SK-N-SH treated with all-trans-retinoic acid at 6 μM for 48 hours (cell line): ENCODE data around the gene CCDC150.

ENCODE experiments used
- ATAC-seq: fragments of 200-7000 bp; cut with Tn5 transposase; 3 replicates; pipeline ENCODE4 v1.9.1; 2020; ENCODE audit warnings: mild to moderate bottlenecking, moderate library complexity
- ARNTL ChIP-seq: fragments of 450-650 bp; formaldehyde crosslinking; IDR thresholded peaks from 2 replicates; pipeline ENCODE4 v1.5.0; 2020; ENCODE audit warnings: low read depth, mild to moderate bottlenecking, moderate library complexity, borderline replicate concordance
- BACH2 ChIP-seq: fragments of 250-450 bp; sonication (Bioruptor Pico); IDR thresholded peaks from 2 replicates; pipeline ENCODE4 v1.9.0; 2021; ENCODE audit warnings: mild to moderate bottlenecking, borderline replicate concordance
- CSDC2 ChIP-seq: fragments of 250-450 bp; sonication (Bioruptor Pico); IDR thresholded peaks from 2 replicates; pipeline ENCODE4 v1.5.0; 2020; ENCODE audit warnings: mild to moderate bottlenecking, moderate library complexity
- GLIS3 ChIP-seq: fragments of 250-450 bp; sonication (Bioruptor Pico); IDR thresholded peaks from 2 replicates; pipeline ENCODE4 v1.5.0; 2020; ENCODE audit warnings: mild to moderate bottlenecking, moderate library complexity
- ISL1 ChIP-seq: fragments of 250-450 bp; sonication (Bioruptor Pico); IDR thresholded peaks from 2 replicates; pipeline ENCODE4 v2.1.2; 2022; ENCODE audit warnings: mild to moderate bottlenecking, moderate library complexity
- OSR1 ChIP-seq: fragments of 250-450 bp; sonication (Bioruptor Pico); IDR thresholded peaks from 2 replicates; pipeline ENCODE4 v1.8.0; 2022; ENCODE audit warnings: moderate library complexity, mild to moderate bottlenecking, inconsistent platforms
- PPARA ChIP-seq: fragments of 250-450 bp; sonication (Bioruptor Pico); IDR thresholded peaks from 2 replicates; pipeline ENCODE4 v1.5.0; 2020; ENCODE audit warnings: mild to moderate bottlenecking, borderline replicate concordance
- RARB ChIP-seq: fragments of 250-450 bp; sonication (Bioruptor Pico); IDR thresholded peaks from 2 replicates; pipeline ENCODE4 v1.8.0; 2021; ENCODE audit warnings: mild to moderate bottlenecking, moderate library complexity
- SNAI2 ChIP-seq: fragments of 250-450 bp; sonication (Bioruptor Pico); IDR thresholded peaks from 2 replicates; pipeline ENCODE4 v1.5.0; 2020; ENCODE audit warnings: mild to moderate bottlenecking, moderate library complexity
- ZC3H10 ChIP-seq: fragments of 250-450 bp; sonication (Bioruptor Pico); IDR thresholded peaks from 2 replicates; pipeline ENCODE4 v1.5.1; 2021; ENCODE audit warnings: mild to moderate bottlenecking, moderate library complexity
- ZFP3 ChIP-seq: fragments of 250-450 bp; sonication (Bioruptor Pico); IDR thresholded peaks from 2 replicates; pipeline ENCODE4 v1.5.0; 2020; ENCODE audit warnings: mild to moderate bottlenecking, moderate library complexity
- ZFP30 ChIP-seq: fragments of 450-650 bp; formaldehyde crosslinking; IDR thresholded peaks from 2 replicates; pipeline ENCODE4 v1.5.0; 2022; ENCODE audit warnings: mild to moderate bottlenecking, moderate library complexity
- ZNF565 ChIP-seq: fragments of 450-650 bp; formaldehyde crosslinking; conservative IDR thresholded peaks from 2 replicates; pipeline ENCODE4 v1.5.0; 2020; ENCODE audit warnings: low read depth, mild to moderate bottlenecking, moderate library complexity
- ZNF70 ChIP-seq: fragments of 450-650 bp; formaldehyde crosslinking; IDR thresholded peaks from 2 replicates; pipeline ENCODE4 v1.5.0; 2020; ENCODE audit warnings: mild to moderate bottlenecking, moderate library complexity
- ZNF8 ChIP-seq: fragments of 450-650 bp; formaldehyde crosslinking; IDR thresholded peaks from 2 replicates; pipeline ENCODE4 v1.5.0; 2020; ENCODE audit warnings: mild to moderate bottlenecking, moderate library complexity
- TF ChIP-seq, protein P1 (sequence below): fragments of 250-450 bp; sonication (Bioruptor Pico); IDR thresholded peaks from 2 replicates; pipeline ENCODE4 v1.5.0; 2020; ENCODE audit warnings: mild to moderate bottlenecking, moderate library complexity
- TF ChIP-seq, protein P2 (sequence below): fragments of 250-450 bp; sonication (Bioruptor Pico); IDR thresholded peaks from 2 replicates; pipeline ENCODE4 v1.8.0; 2020; ENCODE audit warnings: mild to moderate bottlenecking, moderate library complexity, borderline replicate concordance
- TF ChIP-seq, protein P3 (sequence below): fragments of 250-450 bp; sonication (Bioruptor Pico); IDR thresholded peaks from 2 replicates; pipeline ENCODE4 v1.8.0; 2021; ENCODE audit warnings: low read depth, mild to moderate bottlenecking, moderate library complexity, borderline replicate concordance
- TF ChIP-seq, protein P4 (sequence below): fragments of 250-450 bp; sonication (Bioruptor Pico); IDR thresholded peaks from 2 replicates; pipeline ENCODE4 v1.5.1; 2021; ENCODE audit warnings: mild to moderate bottlenecking, moderate library complexity

CCDC150 gene

DNA sequence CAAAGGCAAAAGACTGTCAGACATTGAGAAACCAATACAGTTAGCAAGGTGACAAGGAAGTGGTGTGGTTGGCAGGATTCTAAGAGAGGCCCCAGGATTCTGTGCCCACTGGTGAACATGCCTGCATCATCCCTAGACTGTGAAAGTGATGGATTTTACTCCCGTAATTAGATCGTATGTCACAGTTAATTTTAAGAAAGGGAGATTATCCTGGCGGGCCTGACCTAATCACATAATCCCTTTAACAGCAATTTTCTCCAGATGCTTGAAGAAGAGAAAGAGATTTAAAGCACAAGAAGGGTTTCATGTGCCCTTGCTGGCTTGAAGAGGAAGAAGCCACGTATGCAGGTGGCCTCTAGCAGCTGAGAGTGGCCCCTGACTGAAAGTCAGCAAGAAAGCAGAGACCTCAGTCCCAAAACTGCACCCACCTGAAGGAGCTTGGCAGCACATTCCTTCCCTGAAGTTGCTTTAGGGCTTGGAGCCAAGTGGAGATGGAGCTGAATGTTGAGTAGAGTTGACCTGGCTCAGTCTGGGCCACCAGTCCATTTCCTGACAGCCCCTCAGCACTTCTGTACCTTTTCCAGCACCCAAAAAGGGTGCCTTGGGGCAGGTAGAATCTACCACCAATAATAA lies 110.9 kb downstream of the CCDC150 start (continued):
- TF ChIP-seq, protein P1, sequence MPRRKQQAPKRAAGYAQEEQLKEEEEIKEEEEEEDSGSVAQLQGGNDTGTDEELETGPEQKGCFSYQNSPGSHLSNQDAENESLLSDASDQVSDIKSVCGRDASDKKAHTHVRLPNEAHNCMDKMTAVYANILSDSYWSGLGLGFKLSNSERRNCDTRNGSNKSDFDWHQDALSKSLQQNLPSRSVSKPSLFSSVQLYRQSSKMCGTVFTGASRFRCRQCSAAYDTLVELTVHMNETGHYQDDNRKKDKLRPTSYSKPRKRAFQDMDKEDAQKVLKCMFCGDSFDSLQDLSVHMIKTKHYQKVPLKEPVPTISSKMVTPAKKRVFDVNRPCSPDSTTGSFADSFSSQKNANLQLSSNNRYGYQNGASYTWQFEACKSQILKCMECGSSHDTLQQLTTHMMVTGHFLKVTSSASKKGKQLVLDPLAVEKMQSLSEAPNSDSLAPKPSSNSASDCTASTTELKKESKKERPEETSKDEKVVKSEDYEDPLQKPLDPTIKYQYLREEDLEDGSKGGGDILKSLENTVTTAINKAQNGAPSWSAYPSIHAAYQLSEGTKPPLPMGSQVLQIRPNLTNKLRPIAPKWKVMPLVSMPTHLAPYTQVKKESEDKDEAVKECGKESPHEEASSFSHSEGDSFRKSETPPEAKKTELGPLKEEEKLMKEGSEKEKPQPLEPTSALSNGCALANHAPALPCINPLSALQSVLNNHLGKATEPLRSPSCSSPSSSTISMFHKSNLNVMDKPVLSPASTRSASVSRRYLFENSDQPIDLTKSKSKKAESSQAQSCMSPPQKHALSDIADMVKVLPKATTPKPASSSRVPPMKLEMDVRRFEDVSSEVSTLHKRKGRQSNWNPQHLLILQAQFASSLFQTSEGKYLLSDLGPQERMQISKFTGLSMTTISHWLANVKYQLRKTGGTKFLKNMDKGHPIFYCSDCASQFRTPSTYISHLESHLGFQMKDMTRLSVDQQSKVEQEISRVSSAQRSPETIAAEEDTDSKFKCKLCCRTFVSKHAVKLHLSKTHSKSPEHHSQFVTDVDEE (CRISPR knock-in tag): no peak
- TF ChIP-seq ARNTL: no peak
- no peak for TF ChIP-seq ZFP30
- no peak for TF ChIP-seq CSDC2 (CRISPR knock-in tag)

DNA sequence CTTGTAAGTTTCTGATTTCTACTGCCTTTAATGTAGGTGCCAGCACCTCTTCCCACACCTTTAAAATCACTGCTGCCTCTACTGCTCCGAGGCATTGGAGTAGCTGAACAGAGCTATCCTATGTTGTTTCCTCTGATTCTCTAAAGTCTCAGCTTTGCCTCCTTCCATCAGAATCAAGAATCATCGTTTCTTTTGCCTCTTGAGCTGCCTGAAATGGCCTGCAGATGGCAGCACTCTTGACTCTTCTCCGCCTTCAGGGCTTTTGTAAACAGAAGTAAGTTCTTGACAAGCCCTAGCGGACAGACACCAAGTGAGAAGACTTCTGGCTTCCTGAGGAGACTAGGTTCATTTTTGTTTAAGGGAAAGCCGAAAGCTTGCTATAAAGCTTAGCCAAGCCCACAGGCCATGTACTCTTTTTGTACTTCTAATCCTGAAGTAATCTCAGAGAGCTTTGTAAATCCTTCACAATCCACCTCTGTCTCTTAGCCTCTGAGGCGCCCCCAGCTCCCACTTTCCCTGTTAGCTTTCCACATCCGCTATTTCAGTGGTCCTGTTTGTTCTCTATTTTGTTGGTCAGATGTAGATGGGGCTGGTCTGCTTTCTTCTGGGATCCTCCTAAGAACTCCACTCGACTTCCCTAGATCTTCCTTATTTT lies 111.6 kb downstream of the CCDC150 start:
- TF ChIP-seq ZFP30 (no peak), BACH2 (CRISPR knock-in tag) (no peak), GLIS3 (CRISPR knock-in tag) (no peak), ZNF8 (CRISPR knock-in tag) (no peak), ISL1 (CRISPR knock-in tag) (no peak), ZNF70 (CRISPR knock-in tag) (no peak), CSDC2 (CRISPR knock-in tag) (no peak)
- TF ChIP-seq, protein P2, sequence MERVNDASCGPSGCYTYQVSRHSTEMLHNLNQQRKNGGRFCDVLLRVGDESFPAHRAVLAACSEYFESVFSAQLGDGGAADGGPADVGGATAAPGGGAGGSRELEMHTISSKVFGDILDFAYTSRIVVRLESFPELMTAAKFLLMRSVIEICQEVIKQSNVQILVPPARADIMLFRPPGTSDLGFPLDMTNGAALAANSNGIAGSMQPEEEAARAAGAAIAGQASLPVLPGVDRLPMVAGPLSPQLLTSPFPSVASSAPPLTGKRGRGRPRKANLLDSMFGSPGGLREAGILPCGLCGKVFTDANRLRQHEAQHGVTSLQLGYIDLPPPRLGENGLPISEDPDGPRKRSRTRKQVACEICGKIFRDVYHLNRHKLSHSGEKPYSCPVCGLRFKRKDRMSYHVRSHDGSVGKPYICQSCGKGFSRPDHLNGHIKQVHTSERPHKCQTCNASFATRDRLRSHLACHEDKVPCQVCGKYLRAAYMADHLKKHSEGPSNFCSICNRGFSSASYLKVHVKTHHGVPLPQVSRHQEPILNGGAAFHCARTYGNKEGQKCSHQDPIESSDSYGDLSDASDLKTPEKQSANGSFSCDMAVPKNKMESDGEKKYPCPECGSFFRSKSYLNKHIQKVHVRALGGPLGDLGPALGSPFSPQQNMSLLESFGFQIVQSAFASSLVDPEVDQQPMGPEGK (CRISPR knock-in tag): no peak
- ATAC-seq: peak; percentile 80

DNA sequence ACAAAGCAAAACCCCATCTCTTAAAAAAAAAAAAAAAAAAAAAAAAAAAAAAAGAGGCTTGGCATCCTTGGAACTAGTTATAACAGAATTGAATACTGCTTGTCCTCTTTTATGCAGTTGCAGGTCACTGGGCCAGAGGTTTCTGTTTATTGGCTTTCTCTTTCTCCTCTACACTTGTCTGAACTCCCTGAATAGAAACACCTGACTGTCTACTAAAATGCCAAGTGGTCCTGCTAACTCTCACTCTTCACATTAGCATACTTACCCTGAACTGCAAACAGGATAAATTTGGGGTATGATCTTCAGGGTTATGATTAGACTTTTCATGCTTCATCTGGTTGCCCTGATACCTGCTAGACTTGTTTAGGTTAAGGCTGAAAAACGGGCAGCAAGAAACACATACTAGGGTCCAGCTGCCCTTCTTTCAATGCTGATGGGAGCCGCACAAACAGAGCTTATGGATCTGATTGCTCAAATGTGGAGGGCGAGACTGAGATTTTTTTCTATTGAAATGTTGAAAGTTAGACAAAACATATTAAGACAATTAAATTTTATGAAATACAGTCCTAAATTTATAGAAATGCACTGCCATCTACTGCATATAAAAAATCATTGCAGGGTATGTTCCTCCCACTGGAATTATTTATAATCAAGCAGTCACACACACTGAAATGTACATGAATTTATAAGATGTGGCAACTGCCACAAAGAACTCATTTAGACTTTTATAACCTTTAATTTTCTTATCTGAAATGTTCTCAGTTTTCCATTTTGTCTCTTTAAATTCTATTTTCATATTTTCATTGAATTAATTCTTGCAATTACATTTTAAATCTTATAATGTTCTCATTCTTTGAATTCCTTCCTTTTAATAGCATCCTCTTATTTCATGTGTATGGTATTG lies 119.2 kb downstream of the CCDC150 start:
- TF ChIP-seq ZNF70 (CRISPR knock-in tag) (no peak), ISL1 (CRISPR knock-in tag) (peak; percentile 91)
- ATAC-seq: peak; percentile 81

DNA sequence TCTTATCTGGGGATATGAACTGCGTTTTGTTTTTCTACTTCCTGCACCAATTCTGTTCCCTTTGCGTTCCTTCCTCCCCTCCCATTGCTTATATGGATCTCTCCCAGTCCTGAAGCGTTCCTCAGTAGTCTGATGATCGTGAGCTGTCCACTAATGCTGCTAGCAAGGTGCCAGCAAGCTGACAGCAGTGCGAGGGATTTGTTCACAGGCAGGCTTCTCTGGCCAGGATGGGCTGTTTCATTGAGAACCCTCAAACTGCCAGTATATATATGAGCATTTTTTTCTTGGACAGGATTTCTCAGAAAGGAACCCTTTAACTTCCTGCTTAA lies 119.8 kb downstream of the CCDC150 start:
- peak; percentile 69 for ATAC-seq
- TF ChIP-seq BACH2 (CRISPR knock-in tag) (no peak), SNAI2 (no peak), GLIS3 (CRISPR knock-in tag) (no peak), ZNF565 (CRISPR knock-in tag) (no peak), ARNTL (no peak), ISL1 (CRISPR knock-in tag) (no peak), ZNF8 (CRISPR knock-in tag) (no peak), ZNF70 (CRISPR knock-in tag) (no peak), PPARA (no peak), ZFP3 (CRISPR knock-in tag) (no peak), RARB (CRISPR knock-in tag) (no peak), OSR1 (CRISPR knock-in tag) (no peak), ZC3H10 (CRISPR knock-in tag) (no peak)
- TF ChIP-seq, protein P2 (CRISPR knock-in tag): no peak
- TF ChIP-seq, protein P3, sequence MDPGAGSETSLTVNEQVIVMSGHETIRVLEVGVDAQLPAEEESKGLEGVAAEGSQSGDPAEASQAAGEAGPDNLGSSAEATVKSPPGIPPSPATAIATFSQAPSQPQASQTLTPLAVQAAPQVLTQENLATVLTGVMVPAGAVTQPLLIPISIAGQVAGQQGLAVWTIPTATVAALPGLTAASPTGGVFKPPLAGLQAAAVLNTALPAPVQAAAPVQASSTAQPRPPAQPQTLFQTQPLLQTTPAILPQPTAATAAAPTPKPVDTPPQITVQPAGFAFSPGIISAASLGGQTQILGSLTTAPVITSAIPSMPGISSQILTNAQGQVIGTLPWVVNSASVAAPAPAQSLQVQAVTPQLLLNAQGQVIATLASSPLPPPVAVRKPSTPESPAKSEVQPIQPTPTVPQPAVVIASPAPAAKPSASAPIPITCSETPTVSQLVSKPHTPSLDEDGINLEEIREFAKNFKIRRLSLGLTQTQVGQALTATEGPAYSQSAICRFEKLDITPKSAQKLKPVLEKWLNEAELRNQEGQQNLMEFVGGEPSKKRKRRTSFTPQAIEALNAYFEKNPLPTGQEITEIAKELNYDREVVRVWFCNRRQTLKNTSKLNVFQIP (CRISPR knock-in tag): no peak
- TF ChIP-seq, protein P4, sequence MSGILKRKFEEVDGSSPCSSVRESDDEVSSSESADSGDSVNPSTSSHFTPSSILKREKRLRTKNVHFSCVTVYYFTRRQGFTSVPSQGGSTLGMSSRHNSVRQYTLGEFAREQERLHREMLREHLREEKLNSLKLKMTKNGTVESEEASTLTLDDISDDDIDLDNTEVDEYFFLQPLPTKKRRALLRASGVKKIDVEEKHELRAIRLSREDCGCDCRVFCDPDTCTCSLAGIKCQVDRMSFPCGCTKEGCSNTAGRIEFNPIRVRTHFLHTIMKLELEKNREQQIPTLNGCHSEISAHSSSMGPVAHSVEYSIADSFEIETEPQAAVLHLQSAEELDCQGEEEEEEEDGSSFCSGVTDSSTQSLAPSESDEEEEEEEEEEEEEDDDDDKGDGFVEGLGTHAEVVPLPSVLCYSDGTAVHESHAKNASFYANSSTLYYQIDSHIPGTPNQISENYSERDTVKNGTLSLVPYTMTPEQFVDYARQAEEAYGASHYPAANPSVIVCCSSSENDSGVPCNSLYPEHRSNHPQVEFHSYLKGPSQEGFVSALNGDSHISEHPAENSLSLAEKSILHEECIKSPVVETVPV (CRISPR knock-in tag): no peak
- TF ChIP-seq, protein P1 (CRISPR knock-in tag): no peak
